Esophagus muscularis mucosa (tissue), 4 donors: ENCODE measurements around the gene SYCP1. TPM values are rescaled to one million over a fixed set of nuclear protein-coding genes. Genes with fewer than 3 reads are reported as not detected.
"Not testable (repeated sequence)": the region's sequence is repeated elsewhere in the genome, so short reads cannot be mapped to it uniquely, and the experiment has no call there.

Source experiments
- DNase-seq: peaks from one replicate; pipeline ENCODE4 v3.0.0-alpha.2; 2017; ENCODE audit errors: extremely low spot score
- H3K27ac ChIP-seq, 4 donors: fragments of 200-600 bp; sonication (generic); replicated peaks in 1 of 4; 1 replicate in 3 of 4; 2 replicates in 1 of 4; pipeline ENCODE4 v1.5.1; 2016 to 2019; ENCODE audit warnings: mild to moderate bottlenecking in 1 of 4
- H3K27me3 ChIP-seq, 4 donors: fragments of 200-600 bp; sonication (generic); one replicate each; pipeline versions ENCODE4 v1.5.1 to v1.6.0; 2016 to 2019
- H3K36me3 ChIP-seq, 4 donors: fragments of 200-600 bp; sonication (generic); one replicate each; pipeline ENCODE4 v1.5.1; 2016 to 2019
- H3K4me1 ChIP-seq, 4 donors: fragments of 200-600 bp; sonication (generic); one replicate each; pipeline ENCODE4 v1.5.1; 2016 to 2019
- H3K4me3 ChIP-seq, 4 donors: fragments of 200-600 bp; sonication (generic); 1 replicate in 2 of 4; 2 replicates in 2 of 4; pipeline ENCODE4 v1.5.1; 2016 to 2019; ENCODE audit warnings: mild to moderate bottlenecking in 4 of 4, moderate library complexity in 1 of 4
- H3K9me3 ChIP-seq, 4 donors: fragments of 200-600 bp; sonication (generic); 1 replicate in 3 of 4; 2 replicates in 1 of 4; pipeline ENCODE4 v1.5.1; 2016 to 2019
- EP300 ChIP-seq: sonication (generic); formaldehyde crosslinking; IDR thresholded peaks from one replicate; pipeline ENCODE4 v1.6.1; 2017; ENCODE audit warnings: antibody characterized with exemption
- POLR2A ChIP-seq: fragments of 450-650 bp; IDR thresholded peaks from one replicate; pipeline ENCODE4 v1.6.1; 2017; ENCODE audit warnings: antibody characterized with exemption, moderate library complexity, mild to moderate bottlenecking, low read depth
- POLR2AphosphoS5 ChIP-seq, 2 donors: sonication (generic); formaldehyde crosslinking; IDR thresholded peaks; one replicate each; pipeline ENCODE4 v1.6.1; 2017; ENCODE audit warnings: antibody characterized with exemption in 2 of 2
- WGBS: methylation state at CpG from one replicate; pipeline ENCODE4 v1.1.5; 2018; 5-methylcytosine and 5-hydroxymethylcytosine counted together
- intact Hi-C: fragments of 100-400 bp; cut with DNase I; formaldehyde crosslinking; loops from one replicate; pipeline ENCODE4 v1.15.1; 2023
- total RNA-seq, 4 donors: library from RNA; depleted of rRNA; stranded (reverse); fragments of >200 nt; gene quantifications; one replicate each; pipeline versions ENCODE4 v1.1.0 to v1.2.1, GENCODE V29; 2016
- TF ChIP-seq, protein P1 (sequence below), 3 experiments: fragments of 200-600 bp in 2 of 3; fragments of 450-650 bp in 1 of 3; sonication (generic) in 2 of 3; IDR thresholded peaks; one replicate each; pipeline ENCODE4 v1.5.1; 2017 to 2019; ENCODE audit warnings: antibody characterized with exemption in 3 of 3, mild to moderate bottlenecking in 2 of 3, moderate library complexity in 1 of 3

Gene SYCP1
- total RNA-seq, 4 donors from 2014 or later = not detected

GRCh38 chr1:115013792-115014191 lies 159.1 kb downstream of the SYCP1 start:
- TF ChIP-seq, protein P1, sequence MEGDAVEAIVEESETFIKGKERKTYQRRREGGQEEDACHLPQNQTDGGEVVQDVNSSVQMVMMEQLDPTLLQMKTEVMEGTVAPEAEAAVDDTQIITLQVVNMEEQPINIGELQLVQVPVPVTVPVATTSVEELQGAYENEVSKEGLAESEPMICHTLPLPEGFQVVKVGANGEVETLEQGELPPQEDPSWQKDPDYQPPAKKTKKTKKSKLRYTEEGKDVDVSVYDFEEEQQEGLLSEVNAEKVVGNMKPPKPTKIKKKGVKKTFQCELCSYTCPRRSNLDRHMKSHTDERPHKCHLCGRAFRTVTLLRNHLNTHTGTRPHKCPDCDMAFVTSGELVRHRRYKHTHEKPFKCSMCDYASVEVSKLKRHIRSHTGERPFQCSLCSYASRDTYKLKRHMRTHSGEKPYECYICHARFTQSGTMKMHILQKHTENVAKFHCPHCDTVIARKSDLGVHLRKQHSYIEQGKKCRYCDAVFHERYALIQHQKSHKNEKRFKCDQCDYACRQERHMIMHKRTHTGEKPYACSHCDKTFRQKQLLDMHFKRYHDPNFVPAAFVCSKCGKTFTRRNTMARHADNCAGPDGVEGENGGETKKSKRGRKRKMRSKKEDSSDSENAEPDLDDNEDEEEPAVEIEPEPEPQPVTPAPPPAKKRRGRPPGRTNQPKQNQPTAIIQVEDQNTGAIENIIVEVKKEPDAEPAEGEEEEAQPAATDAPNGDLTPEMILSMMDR (IDR thresholded peaks at IDR 0.05) = no peak
- TF ChIP-seq EP300 (no peak), POLR2AphosphoS5 (IDR thresholded peaks at IDR 0.05) (no peak), POLR2A (no peak)
- intact Hi-C loops = no loop called here
- no peaks in the 10 kb centered on the region for H3K36me3 ChIP-seq
- no peak overlapping the region for H3K4me3 ChIP-seq
- no peak for DNase-seq
- H3K4me1 ChIP-seq = no peaks in the 10 kb centered on the region
- 82% methylated on average over 2 of the region's 2 CpGs for WGBS
- H3K27me3 ChIP-seq = no peaks in the 10 kb centered on the region
- no peaks in the 10 kb centered on the region for H3K9me3 ChIP-seq
- no peak overlapping the region for H3K27ac ChIP-seq

DNA sequence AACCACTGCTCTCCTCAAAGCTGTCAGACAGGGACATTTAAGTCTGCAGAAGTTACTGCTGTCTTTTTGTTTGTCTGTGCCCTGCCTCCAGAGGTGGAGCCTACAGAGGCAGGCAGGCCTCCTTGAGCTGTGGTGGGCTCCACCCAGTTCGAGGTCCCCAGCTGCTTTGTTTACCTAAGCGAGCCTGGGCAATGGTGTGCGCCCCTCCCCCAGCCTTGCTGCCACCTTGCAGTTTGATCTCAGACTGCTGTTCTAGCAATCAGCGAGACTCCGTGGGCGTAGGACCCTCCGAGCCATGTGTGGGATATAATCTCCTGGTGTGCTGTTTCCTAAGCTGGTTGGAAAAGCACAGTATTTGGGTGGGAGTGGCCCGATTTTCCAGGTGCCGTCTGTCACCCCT lies 164.9 kb downstream of the SYCP1 start:
- H3K27ac ChIP-seq, H3K36me3 ChIP-seq, H3K4me1 ChIP-seq, H3K27me3 ChIP-seq, DNase-seq, H3K9me3 ChIP-seq, H3K4me3 ChIP-seq, intact Hi-C loops: not testable (repeated sequence)
- WGBS = 79% methylated on average over 8 of the region's 9 CpGs

GRCh38 chr1:115021145-115021544 lies 166.5 kb downstream of the SYCP1 start:
- intact Hi-C loops = no loop called here
- 72% methylated on average over 1 of the region's 1 CpG for WGBS

GRCh38 chr1:115023593-115023992 lies 168.9 kb downstream of the SYCP1 start:
- Histone ChIP-seq H3K27me3 (no peaks in the 10 kb centered on the region), H3K4me3 (no peak overlapping the region), H3K9me3 (no peaks in the 10 kb centered on the region), H3K4me1 (no peaks in the 10 kb centered on the region), H3K27ac (no peak overlapping the region), H3K36me3 (no peaks in the 10 kb centered on the region)
- TF ChIP-seq, protein P1 (IDR thresholded peaks at IDR 0.05) = no peak
- TF ChIP-seq POLR2AphosphoS5 (IDR thresholded peaks at IDR 0.05) (no peak), EP300 (no peak), POLR2A (no peak)
- no peak for DNase-seq
- intact Hi-C loops = no loop called here

More at GRCh38 chr1:115021145-115021544, 166.5 kb downstream of the SYCP1 start:
- no peaks in the 10 kb centered on the region for H3K4me1 ChIP-seq
- H3K27me3 ChIP-seq = no peaks in the 10 kb centered on the region
- no peak overlapping the region for H3K27ac ChIP-seq
- no peak for DNase-seq
- no peak overlapping the region for H3K4me3 ChIP-seq
- no peak for TF ChIP-seq POLR2AphosphoS5 (IDR thresholded peaks at IDR 0.05)
- no peak for TF ChIP-seq EP300
- no peak for TF ChIP-seq POLR2A
- TF ChIP-seq, protein P1 (IDR thresholded peaks at IDR 0.05) = no peak
- no peaks in the 10 kb centered on the region for H3K36me3 ChIP-seq
- H3K9me3 ChIP-seq = no peaks in the 10 kb centered on the region

GRCh38 chr1:115029526-115029925 lies 174.9 kb downstream of the SYCP1 start, which contains the start of gene TSHB:
Gene TSHB (plus strand): TSS chr1:115029826. CDS start chr1:115033363, 3,537 bp downstream.
- Histone ChIP-seq H3K27ac (no peak within 1 kb of the TSS), H3K27me3 (no peaks in the 10 kb centered on the region), H3K4me1 (no peaks in the 10 kb centered on the region), H3K9me3 (no peaks in the 10 kb centered on the region), H3K36me3 (no peaks in the 10 kb centered on the region), H3K4me3 (no peak within 1 kb of the TSS)
- intact Hi-C loops = no loop called here
- DNase-seq = no peak
- TF ChIP-seq, protein P1 (IDR thresholded peaks at IDR 0.05) = no peak
- TF ChIP-seq POLR2AphosphoS5 (IDR thresholded peaks at IDR 0.05) = no peak
- TF ChIP-seq EP300 = no peak
- no peak for TF ChIP-seq POLR2A
